GM12878 (cell line): ENCODE measurements around the gene FADS3. TPM values are rescaled to one million over a fixed set of nuclear protein-coding genes. Genes with fewer than 3 reads are reported as not detected.

Experiments
- ATAC-seq: fragments of 200-7000 bp; cut with Tn5 transposase; 3 replicates; pipeline ENCODE4 v1.9.1; 2020; ENCODE audit warnings: mild to moderate bottlenecking, moderate library complexity
- BruUV-seq: library from RNA; stranded (reverse); fragments of 400-500 nt; replicated peaks from 2 replicates; lab custom pipeline; 2021; lab: Mats Ljungman, UMichigan
- CTCF ChIA-PET: fragments of 300-600 bp; sonication (Branson Sonifier 250); formaldehyde crosslinking; extraction: SDS; loops from one replicate; lab custom pipeline; 2021; ENCODE audit warnings: inconsistent platforms; lab: Yijun Ruan, JAX
- POLR2A ChIA-PET: fragments of 350-600 bp; formaldehyde crosslinking; extraction: SDS; loops from one replicate; lab custom pipeline; 2021; ENCODE audit warnings: inconsistent platforms; lab: Charles Lee
- RAD21 ChIA-PET: fragments of 300-600 bp; sonication (Branson Sonifier 250); formaldehyde crosslinking; loops from one replicate; lab custom pipeline; 2023; ENCODE audit warnings: antibody characterized with exemption; ENCODE audit not compliant: unreplicated experiment; lab: Charles Lee
- SMC1A ChIA-PET: fragments of 300-600 bp; sonication (Branson Sonifier 250); formaldehyde crosslinking; loops from one replicate; lab custom pipeline; 2023; ENCODE audit not compliant: unreplicated experiment, uncharacterized antibody; lab: Charles Lee
- DNase-seq: peaks from one replicate; pipeline ENCODE4 v3.0.0-alpha.2; 2011; ENCODE audit warnings: low read depth, low spot score
- FAIRE-seq: peaks from 3 replicates; lab custom pipeline; 2011; peaks lifted over from hg19 to GRCh38; lab: Jason Lieb, UNC
- H2AFZ ChIP-seq: 2 replicates; pipeline ENCODE4 v1.6.0; 2011; ENCODE audit warnings: low read depth, low read length, control low read depth; ENCODE audit not compliant: control insufficient read depth
- H3K27ac ChIP-seq: 2 replicates; pipeline ENCODE4 v1.5.1; 2011; ENCODE audit warnings: control low read depth; ENCODE audit not compliant: control insufficient read depth, insufficient read depth
- H3K27me3 ChIP-seq, 2 experiments: replicated peaks in 1 of 2; 2 replicates each; pipeline versions ENCODE4 v1.6.0 to v1.6.1; 2011; ENCODE audit warnings: low read length in 1 of 2; ENCODE audit not compliant: control insufficient read depth in 2 of 2, insufficient read depth in 2 of 2
- H3K36me3 ChIP-seq, 2 experiments: 2 replicates each; pipeline ENCODE4 v1.5.1; 2011; ENCODE audit warnings: low read length in 1 of 2; ENCODE audit not compliant: control insufficient read depth in 2 of 2, insufficient read depth in 2 of 2
- H3K4me1 ChIP-seq: 2 replicates; pipeline ENCODE4 v1.6.1; 2011; ENCODE audit warnings: mild to moderate bottlenecking, low read length, moderate library complexity, mixed read lengths; ENCODE audit not compliant: control insufficient read depth, insufficient read depth
- H3K4me2 ChIP-seq: 2 replicates; pipeline ENCODE4 v1.6.0; 2011; ENCODE audit warnings: control low read depth; ENCODE audit not compliant: control insufficient read depth, insufficient read depth
- H3K4me3 ChIP-seq: fragments of 200-600 bp; sonication (generic); 2 replicates; pipeline ENCODE4 v1.5.1; 2016
- H3K79me2 ChIP-seq: 2 replicates; pipeline ENCODE4 v1.6.0; 2011; ENCODE audit warnings: low read length; ENCODE audit not compliant: control insufficient read depth, insufficient read depth
- H3K9ac ChIP-seq: 2 replicates; pipeline ENCODE4 v1.8.0; 2011; ENCODE audit warnings: low read length, control low read depth, mixed read lengths; ENCODE audit not compliant: control insufficient read depth, insufficient read depth
- H3K9me3 ChIP-seq: replicated peaks from 3 replicates; pipeline ENCODE4 v1.5.1; 2011; ENCODE audit warnings: mild to moderate bottlenecking, low read length; ENCODE audit not compliant: control insufficient read depth, insufficient read depth
- H4K20me1 ChIP-seq: 2 replicates; pipeline ENCODE4 v1.6.0; 2011; ENCODE audit not compliant: control insufficient read depth, insufficient read depth
- BRCA1 ChIP-seq: IDR thresholded peaks from 2 replicates; pipeline ENCODE4 v1.6.1; 2011; ENCODE audit warnings: low read depth, low read length, improper control_type of control experiment
- CUX1 ChIP-seq: IDR thresholded peaks from 2 replicates; pipeline ENCODE4 v1.6.1; 2012; ENCODE audit warnings: improper control_type of control experiment, low read depth, low read length; ENCODE audit not compliant: insufficient replicate concordance
- MTA2 ChIP-seq: fragments of 450-650 bp; IDR thresholded peaks from 2 replicates; pipeline ENCODE4 v1.6.1; 2016; ENCODE audit warnings: low read depth, mild to moderate bottlenecking, moderate library complexity
- RAD51 ChIP-seq: fragments of 450-650 bp; IDR thresholded peaks from 2 replicates; pipeline ENCODE4 v1.6.1; 2016; ENCODE audit warnings: moderate library complexity, mild to moderate bottlenecking, inconsistent platforms
- TCF12 ChIP-seq: IDR thresholded peaks from 2 replicates; pipeline ENCODE4 v1.6.1; 2011; ENCODE audit warnings: low read depth, mild to moderate bottlenecking, low read length
- WGBS: methylation state at CpG from one replicate; pipeline ENCODE4 v1.1.6; 2016; ENCODE audit warnings: low lambda C conversion rate; ENCODE audit not compliant: insufficient replicate concordance, insufficient coverage; ENCODE audit errors: missing lambda C conversion rate; 5-methylcytosine and 5-hydroxymethylcytosine counted together
- in situ Hi-C: fragments of 300-500 bp; cut with MboI; formaldehyde crosslinking; loops from 9 replicates; pipeline ENCODE4 v1.14.3; 2018; ENCODE audit warnings: mixed read lengths
- intact Hi-C: fragments of 100-400 bp; cut with micrococcal nuclease; formaldehyde crosslinking; loops from one replicate; pipeline ENCODE4 v1.14.2; 2022; ENCODE audit not compliant: unreplicated experiment
- polyA plus RNA-seq, 11 experiments: library from polyadenylated mRNA; depleted of rRNA in 4 of 11; unstranded in 6 of 11; stranded (reverse) in 5 of 11; fragments of >200 nt; fragmentation: Nextera tagmentation in 4 of 11; fragmentation: Illumina TruSeq in 1 of 11; extraction: Ambion mirVana in 4 of 11; extraction: Trizol in 1 of 11; gene quantifications; 1 replicate in 1 of 11; 2 replicates in 10 of 11; pipeline versions ENCODE4 v1.2.1 to v1.2.3, GENCODE V29; 2011 to 2016; ENCODE audit warnings: inconsistent platforms in 2 of 11, missing spikeins in 2 of 11, low read depth in 1 of 11
- total RNA-seq, 4 experiments: library from RNA; depleted of rRNA in 3 of 4; stranded (reverse); fragments of >200 nt in 3 of 4; fragmentation: Illumina TruSeq in 1 of 4; extraction: Trizol in 1 of 4; gene quantifications; 2 replicates each; pipeline versions ENCODE4 v1.2.1 to v1.2.3, GENCODE V29; 2013 to 2021

The FADS3 gene
- total and polyA plus RNA-seq, 10 of the 15 experiments (the other 5 are each of a cell fraction or from before 2014, with no cell fraction given), result 0.23 to 8.1 (median 4.2) TPM

GRCh38 chr11:61881397-61881796 is 9.9 kb downstream of the FADS3 start:
- Histone ChIP-seq H2AFZ (peak overlapping the region; percentile 47), H3K9ac (no peak overlapping the region)
- no peak for FAIRE-seq

More at GRCh38 chr11:61881397-61881796, 9.9 kb downstream of the FADS3 start:
- peak; percentile 43 for ATAC-seq
- TF ChIP-seq BRCA1 (no peak), MTA2 (peak; percentile 20; the same call in 1 of the 2 replicates), TCF12 (0 out of 2 replicates have a peak, but pooled peaks have one; percentile 17), RAD51 (no peak), CUX1 (no peak)
- no peaks in the 10 kb centered on the region; a peak in 1 of 4 replicates for H3K27me3 ChIP-seq
- no peaks in the 10 kb centered on the region for H3K79me2 ChIP-seq
- in situ Hi-C loops, result no loop called here
- WGBS, result 7% methylated on average over 3 of the region's 3 CpGs
- H3K27ac ChIP-seq, result no peak overlapping the region
- POLR2A ChIA-PET, result interaction anchor here (1.2 to 1.5 kb wide), 2 partner anchors 44 to 47 kb away, joined by 3 to 4 read pairs; no protein-coding TSS in a partner anchor
- no peak for DNase-seq
- H4K20me1 ChIP-seq, result no peaks in the 10 kb centered on the region
- no peak overlapping the region for H3K4me3 ChIP-seq
- RAD21 ChIA-PET, result interaction anchor here (0.7 to 2.1 kb wide), 7 partner anchors 11 to 201 kb away, joined by 3 to 10 read pairs (median 3); partner anchors contain the start of genes FEN1 and TMEM258
- SMC1A ChIA-PET, result interaction anchor here (0.9 to 2.5 kb wide), 8 partner anchors 9 to 200 kb away, joined by 3 to 11 read pairs (median 5); no protein-coding TSS in a partner anchor
- peaks cover 22% of the 10 kb centered on the region for H3K4me1 ChIP-seq
- H3K4me2 ChIP-seq, result no peak overlapping the region
- H3K36me3 ChIP-seq, result no peaks in the 10 kb centered on the region
- no TSS peak for BruUV-seq
- intact Hi-C loops, result no loop called here
- H3K9me3 ChIP-seq, result no peaks in the 10 kb centered on the region
- CTCF ChIA-PET, result interaction anchor here (0.9 to 4.0 kb wide), 7 partner anchors 10 to 227 kb away, joined by 3 to 38 read pairs (median 15); no protein-coding TSS in a partner anchor
